ENCODE results near the gene KATNB1. TPM values are rescaled to one million over a fixed set of nuclear protein-coding genes. Genes with fewer than 3 reads are reported as not detected.

The KATNB1 gene
- polyA plus RNA-seq, 2 of the 4 experiments (the other 2 are of a cell fraction) = 21.0 to 21.1 TPM

DNA sequence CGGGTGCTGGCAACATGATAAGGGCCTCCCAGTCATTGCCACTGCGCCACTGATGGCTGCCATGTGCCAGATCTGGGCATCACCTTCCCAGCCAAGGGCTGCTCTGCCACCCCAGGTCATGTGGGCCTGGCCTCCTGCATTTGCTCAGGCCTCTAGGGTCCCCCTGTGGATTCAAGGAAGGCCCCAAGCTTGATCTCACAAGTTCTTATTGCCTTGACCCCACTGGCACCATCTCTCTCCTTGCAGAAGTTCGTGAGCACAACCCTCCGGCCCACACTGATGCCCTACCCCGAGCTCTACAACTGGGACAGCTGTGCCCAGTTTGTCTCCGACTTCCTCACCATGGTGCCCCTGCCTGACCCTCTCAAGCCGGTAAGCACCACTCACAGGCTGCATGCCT is 35.7 kb upstream of the KATNB1 start:
- H3K27ac ChIP-seq = no peak overlapping the region
- TF ChIP-seq FOSL2 (IDR thresholded peaks at IDR 0.05) (no peak), FOSL2 (CRISPR knock-in tag; IDR thresholded peaks at IDR 0.05) (no peak), POLR2A (IDR thresholded peaks at IDR 0.05; ENCODE audit: low read length) (no peak), ZC3H11A (IDR thresholded peaks at IDR 0.05) (no peak), HEYL (CRISPR knock-in tag; IDR thresholded peaks at IDR 0.05) (no peak), CHD4 (IDR thresholded peaks at IDR 0.05; ENCODE audit: borderline replicate concordance) (no peak), ZSCAN20 (CRISPR knock-in tag; IDR thresholded peaks at IDR 0.05) (no peak), EP300 (IDR thresholded peaks at IDR 0.05) (no peak), HDAC2 (IDR thresholded peaks at IDR 0.05) (no peak), CEBPB (IDR thresholded peaks at IDR 0.05) (no peak), SMC3 (IDR thresholded peaks at IDR 0.05) (no peak), EHMT2 (IDR thresholded peaks at IDR 0.05; ENCODE audit: low read depth) (no peak), MAFK (IDR thresholded peaks at IDR 0.05; ENCODE audit: partially characterized antibody) (no peak), RAD21 (conservative IDR thresholded peaks at IDR 0.05 in 1 of 2, IDR thresholded peaks at IDR 0.05 in 1 of 2) (no peak), HOXB5 (CRISPR knock-in tag; IDR thresholded peaks at IDR 0.05) (no peak), RNF2 (IDR thresholded peaks at IDR 0.05; ENCODE audit: borderline replicate concordance, low read depth) (no peak)
- TF ChIP-seq, protein P1, sequence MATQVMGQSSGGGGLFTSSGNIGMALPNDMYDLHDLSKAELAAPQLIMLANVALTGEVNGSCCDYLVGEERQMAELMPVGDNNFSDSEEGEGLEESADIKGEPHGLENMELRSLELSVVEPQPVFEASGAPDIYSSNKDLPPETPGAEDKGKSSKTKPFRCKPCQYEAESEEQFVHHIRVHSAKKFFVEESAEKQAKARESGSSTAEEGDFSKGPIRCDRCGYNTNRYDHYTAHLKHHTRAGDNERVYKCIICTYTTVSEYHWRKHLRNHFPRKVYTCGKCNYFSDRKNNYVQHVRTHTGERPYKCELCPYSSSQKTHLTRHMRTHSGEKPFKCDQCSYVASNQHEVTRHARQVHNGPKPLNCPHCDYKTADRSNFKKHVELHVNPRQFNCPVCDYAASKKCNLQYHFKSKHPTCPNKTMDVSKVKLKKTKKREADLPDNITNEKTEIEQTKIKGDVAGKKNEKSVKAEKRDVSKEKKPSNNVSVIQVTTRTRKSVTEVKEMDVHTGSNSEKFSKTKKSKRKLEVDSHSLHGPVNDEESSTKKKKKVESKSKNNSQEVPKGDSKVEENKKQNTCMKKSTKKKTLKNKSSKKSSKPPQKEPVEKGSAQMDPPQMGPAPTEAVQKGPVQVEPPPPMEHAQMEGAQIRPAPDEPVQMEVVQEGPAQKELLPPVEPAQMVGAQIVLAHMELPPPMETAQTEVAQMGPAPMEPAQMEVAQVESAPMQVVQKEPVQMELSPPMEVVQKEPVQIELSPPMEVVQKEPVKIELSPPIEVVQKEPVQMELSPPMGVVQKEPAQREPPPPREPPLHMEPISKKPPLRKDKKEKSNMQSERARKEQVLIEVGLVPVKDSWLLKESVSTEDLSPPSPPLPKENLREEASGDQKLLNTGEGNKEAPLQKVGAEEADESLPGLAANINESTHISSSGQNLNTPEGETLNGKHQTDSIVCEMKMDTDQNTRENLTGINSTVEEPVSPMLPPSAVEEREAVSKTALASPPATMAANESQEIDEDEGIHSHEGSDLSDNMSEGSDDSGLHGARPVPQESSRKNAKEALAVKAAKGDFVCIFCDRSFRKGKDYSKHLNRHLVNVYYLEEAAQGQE (IDR thresholded peaks at IDR 0.05) = no peak
- TF ChIP-seq, protein P2, sequence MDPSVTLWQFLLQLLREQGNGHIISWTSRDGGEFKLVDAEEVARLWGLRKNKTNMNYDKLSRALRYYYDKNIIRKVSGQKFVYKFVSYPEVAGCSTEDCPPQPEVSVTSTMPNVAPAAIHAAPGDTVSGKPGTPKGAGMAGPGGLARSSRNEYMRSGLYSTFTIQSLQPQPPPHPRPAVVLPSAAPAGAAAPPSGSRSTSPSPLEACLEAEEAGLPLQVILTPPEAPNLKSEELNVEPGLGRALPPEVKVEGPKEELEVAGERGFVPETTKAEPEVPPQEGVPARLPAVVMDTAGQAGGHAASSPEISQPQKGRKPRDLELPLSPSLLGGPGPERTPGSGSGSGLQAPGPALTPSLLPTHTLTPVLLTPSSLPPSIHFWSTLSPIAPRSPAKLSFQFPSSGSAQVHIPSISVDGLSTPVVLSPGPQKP (IDR thresholded peaks at IDR 0.05; ENCODE audit: low read depth, low read length) = no peak
- TF ChIP-seq, protein P3, sequence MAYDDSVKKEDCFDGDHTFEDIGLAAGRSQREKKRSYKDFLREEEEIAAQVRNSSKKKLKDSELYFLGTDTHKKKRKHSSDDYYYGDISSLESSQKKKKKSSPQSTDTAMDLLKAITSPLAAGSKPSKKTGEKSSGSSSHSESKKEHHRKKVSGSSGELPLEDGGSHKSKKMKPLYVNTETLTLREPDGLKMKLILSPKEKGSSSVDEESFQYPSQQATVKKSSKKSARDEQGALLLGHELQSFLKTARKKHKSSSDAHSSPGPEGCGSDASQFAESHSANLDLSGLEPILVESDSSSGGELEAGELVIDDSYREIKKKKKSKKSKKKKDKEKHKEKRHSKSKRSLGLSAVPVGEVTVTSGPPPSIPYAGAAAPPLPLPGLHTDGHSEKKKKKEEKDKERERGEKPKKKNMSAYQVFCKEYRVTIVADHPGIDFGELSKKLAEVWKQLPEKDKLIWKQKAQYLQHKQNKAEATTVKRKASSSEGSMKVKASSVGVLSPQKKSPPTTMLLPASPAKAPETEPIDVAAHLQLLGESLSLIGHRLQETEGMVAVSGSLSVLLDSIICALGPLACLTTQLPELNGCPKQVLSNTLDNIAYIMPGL (CRISPR knock-in tag; IDR thresholded peaks at IDR 0.05; ENCODE audit: borderline replicate concordance) = no peak
- no peak for DNase-seq (ENCODE audit: low read depth in 1 of 2, low spot score in 1 of 2)
- H3K4me2 ChIP-seq = no peak overlapping the region
- H3K4me1 ChIP-seq = peaks cover 13% of the 10 kb centered on the region
- 85% methylated on average over 7 of the region's 7 CpGs for WGBS (ENCODE audit: missing lambda C conversion rate)
- no peak for ATAC-seq
- FAIRE-seq = no peak
- POLR2A ChIA-PET = no interaction called here
- CTCF ChIA-PET = interaction anchor here (2.1 to 4.4 kb wide), 4 partner anchors 13 to 123 kb away, joined by 6 to 19 read pairs (median 10); no protein-coding TSS in a partner anchor
- H3K9me3 ChIP-seq = no peaks in the 10 kb centered on the region
- no peak overlapping the region for H3K4me3 ChIP-seq

DNA sequence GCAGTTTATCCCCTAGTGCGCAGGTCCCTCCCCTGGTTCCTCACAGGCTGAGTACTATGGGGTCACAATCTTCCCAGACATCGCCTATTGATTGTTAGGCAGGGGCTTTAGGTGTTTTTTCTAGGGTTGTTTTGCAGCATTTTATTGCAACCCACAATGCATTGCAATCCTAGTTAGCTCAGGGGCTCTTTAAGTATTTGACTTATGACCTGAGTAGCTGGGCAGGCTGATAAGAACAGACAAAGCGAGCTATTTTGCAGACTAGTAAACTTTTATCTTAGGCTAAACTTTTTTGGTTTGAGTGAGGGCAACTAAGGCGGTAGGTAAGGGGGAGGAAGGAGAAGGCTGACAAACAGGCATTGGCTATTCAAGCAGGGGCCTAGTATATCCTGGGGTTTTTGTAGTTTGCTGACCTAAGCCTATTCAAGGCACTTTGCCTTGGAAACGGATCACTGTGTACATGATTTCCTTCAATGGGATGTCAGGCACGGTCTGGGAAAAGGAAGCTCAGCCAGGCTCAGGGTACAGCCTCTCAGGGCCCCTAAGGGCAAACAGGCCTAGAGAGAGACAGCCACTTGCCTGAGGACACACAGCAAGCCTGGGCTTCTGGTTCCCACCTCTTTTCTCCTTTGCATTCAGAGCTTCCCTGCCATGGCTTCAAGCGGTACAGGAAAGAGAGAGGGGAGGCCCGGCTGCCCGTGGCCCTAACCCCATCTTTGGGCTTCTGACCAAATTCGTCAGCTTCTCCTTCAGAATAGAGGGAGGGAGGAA is 34.6 kb upstream of the KATNB1 start:
- ChIA-PET CTCF (interaction anchor here (0.9 to 4.4 kb wide), 4 partner anchors 12 to 124 kb away, joined by 4 to 19 read pairs (median 8); no protein-coding TSS in a partner anchor), POLR2A (no interaction called here)
- TF ChIP-seq MAFK (IDR thresholded peaks at IDR 0.05; ENCODE audit: partially characterized antibody) (peak; percentile 23), GATA3 (IDR thresholded peaks at IDR 0.05; ENCODE audit: borderline replicate concordance) (no peak)
- peaks cover 13% of the 10 kb centered on the region for H3K4me1 ChIP-seq
- no peak for FAIRE-seq
- no peak overlapping the region for H3K4me2 ChIP-seq
- ATAC-seq = no peak
- no peak for DNase-seq (ENCODE audit: low read depth in 1 of 2, low spot score in 1 of 2)
- no peak overlapping the region for H3K4me3 ChIP-seq
- H3K27ac ChIP-seq = no peak overlapping the region
- WGBS (ENCODE audit: missing lambda C conversion rate) = 80% methylated on average over 10 of the region's 10 CpGs
- H3K9me3 ChIP-seq = no peaks in the 10 kb centered on the region

Measured in A549 (cell line).